Astrocyte of the spinal cord (primary cell): ENCODE results near the gene SMARCA1.

Experiments used
- DNase-seq: peaks from one replicate; pipeline ENCODE4 v3.0.0; 2011; ENCODE audit warnings: low read depth, low spot score
- H3K4me3 ChIP-seq: 2 replicates; pipeline ENCODE4 v1.5.1; 2011; ENCODE audit warnings: low read depth, mild to moderate bottlenecking, low read length, moderate library complexity
- CTCF ChIP-seq: IDR thresholded peaks from 2 replicates; pipeline ENCODE4 v1.5.1; 2012; ENCODE audit warnings: low read depth, mild to moderate bottlenecking, low read length, inconsistent platforms
- in situ Hi-C: cut with HindIII; loops from 2 replicates; pipeline ENCODE4 v1.10.0; 2017; ENCODE audit warnings: low sequenced_read_pairs

Gene SMARCA1

GRCh38 chrX:129494887-129495286, 28.4 kb downstream of the SMARCA1 start:
- no peak for TF ChIP-seq CTCF
- DNase-seq, result no peak
- in situ Hi-C loops, result no loop called here
- H3K4me3 ChIP-seq, result no peak overlapping the region

GRCh38 chrX:129493643-129494042, 29.6 kb downstream of the SMARCA1 start:
- in situ Hi-C loops, result no loop called here
- H3K4me3 ChIP-seq, result no peak overlapping the region
- TF ChIP-seq CTCF, result no peak
- peak; percentile 44 for DNase-seq

- no peak overlapping the region for H3K4me3 ChIP-seq
- no peak for TF ChIP-seq CTCF
- DNase-seq, result no peak
- in situ Hi-C loops, result no loop called here
These were observed 33.0 kb downstream of the SMARCA1 start for GRCh38 chrX:129490330-129490729.

- no peak for TF ChIP-seq CTCF
- no peak overlapping the region for H3K4me3 ChIP-seq
- no peak for DNase-seq
- in situ Hi-C loops, result no loop called here
These were observed 34.9 kb downstream of the SMARCA1 start for GRCh38 chrX:129488359-129488758.

GRCh38 chrX:129480889-129481288, 42.4 kb downstream of the SMARCA1 start:
- no peak for DNase-seq
- H3K4me3 ChIP-seq, result no peak overlapping the region
- no peak for TF ChIP-seq CTCF
- in situ Hi-C loops, result no loop called here

GRCh38 chrX:129478516-129478915, 44.8 kb downstream of the SMARCA1 start:
- DNase-seq, result peak; percentile 71
- no peak overlapping the region for H3K4me3 ChIP-seq
- in situ Hi-C loops, result no loop called here
- no peak for TF ChIP-seq CTCF

- in situ Hi-C loops, result no loop called here
- H3K4me3 ChIP-seq, result no peak overlapping the region
- DNase-seq, result peak; percentile 25
- TF ChIP-seq CTCF, result no peak
These were observed 51.2 kb downstream of the SMARCA1 start for GRCh38 chrX:129472116-129472515.
